ENCODE data around the gene PKD1L1.

Gene PKD1L1

DNA sequence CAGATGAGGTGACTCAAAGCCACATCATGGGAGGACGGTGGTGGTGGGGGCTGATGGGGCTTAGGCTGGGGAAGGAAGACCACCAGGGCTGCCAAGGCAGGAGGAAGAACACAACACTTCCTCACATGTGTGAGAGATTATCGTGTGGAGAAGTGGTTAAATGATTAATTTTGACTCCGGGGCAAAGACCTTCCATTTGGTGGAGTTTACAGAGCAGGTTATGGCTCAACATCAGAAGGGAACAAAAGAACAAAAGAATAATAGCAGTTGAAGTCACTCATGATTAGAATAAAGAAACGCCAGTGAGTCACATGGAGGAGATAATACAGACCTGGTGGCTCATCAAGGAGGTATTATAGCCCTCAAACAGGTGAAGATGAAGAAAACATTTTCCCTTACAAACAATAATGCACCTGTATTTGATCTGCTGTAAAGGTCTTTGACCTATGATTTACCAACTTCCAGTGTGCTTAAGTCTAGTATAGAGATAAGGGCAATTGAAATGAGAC lies 170.1 kb downstream of the PKD1L1 start:
- no peak overlapping the region for H3K4me3 ChIP-seq (ENCODE audit: low read length)

DNA sequence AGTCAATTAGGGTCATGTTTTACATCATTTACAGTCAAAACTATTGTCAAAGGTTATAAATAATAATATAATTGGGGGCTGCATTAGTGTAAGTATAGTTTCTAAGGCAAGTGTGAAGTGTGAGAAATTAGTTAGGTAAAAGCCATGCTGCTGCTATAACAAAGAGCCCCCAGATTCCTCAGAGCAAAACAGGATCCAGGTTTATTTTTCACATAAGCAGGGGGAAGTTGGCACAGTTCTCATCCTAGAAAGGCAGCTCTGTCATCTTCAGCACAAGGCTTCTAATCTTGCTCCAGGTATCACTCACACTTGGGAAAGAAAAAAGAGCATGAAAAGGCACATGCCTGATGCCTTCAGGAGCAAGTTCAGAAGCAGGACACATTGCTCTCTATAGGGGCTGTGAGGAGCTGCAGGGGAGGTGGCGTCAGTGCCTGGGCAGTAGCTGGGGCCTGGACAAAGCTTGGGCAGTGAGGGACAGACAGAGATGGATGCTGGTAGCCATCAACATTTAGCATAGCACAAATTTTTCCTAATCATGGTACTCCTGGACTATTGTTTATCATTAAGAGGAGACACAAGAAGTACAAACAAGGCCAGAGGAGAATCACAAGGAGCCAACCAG lies 170.6 kb downstream of the PKD1L1 start:
- H3K36me3 ChIP-seq (ENCODE audit: insufficient read depth, low read depth, low read length), result no peaks in the 10 kb centered on the region
- no peak overlapping the region for H3K4me3 ChIP-seq (ENCODE audit: low read length)
- H3K27me3 ChIP-seq (ENCODE audit: insufficient read depth, low read length), result no peaks in the 10 kb centered on the region
- no peak overlapping the region for H3K9ac ChIP-seq (ENCODE audit: low read depth, low read length)
- H3K4me1 ChIP-seq (ENCODE audit: insufficient read depth, low read length), result no peaks in the 10 kb centered on the region
- H3K9me3 ChIP-seq (ENCODE audit: insufficient read depth, low read depth, low read length), result no peaks in the 10 kb centered on the region; the same call in 1 of the 2 replicates
- H3K27ac ChIP-seq (ENCODE audit: low read length), result no peak overlapping the region

More for the DNA sequence above, 170.1 kb downstream of the PKD1L1 start:
- H3K9ac ChIP-seq (ENCODE audit: low read depth, low read length), result no peak overlapping the region
- H3K27me3 ChIP-seq (ENCODE audit: insufficient read depth, low read length), result no peaks in the 10 kb centered on the region
- H3K36me3 ChIP-seq (ENCODE audit: insufficient read depth, low read depth, low read length), result no peaks in the 10 kb centered on the region
- H3K27ac ChIP-seq (ENCODE audit: low read length), result no peak overlapping the region
- no peaks in the 10 kb centered on the region; the same call in 1 of the 2 replicates for H3K9me3 ChIP-seq (ENCODE audit: insufficient read depth, low read depth, low read length)
- no peaks in the 10 kb centered on the region for H3K4me1 ChIP-seq (ENCODE audit: insufficient read depth, low read length)

DNA sequence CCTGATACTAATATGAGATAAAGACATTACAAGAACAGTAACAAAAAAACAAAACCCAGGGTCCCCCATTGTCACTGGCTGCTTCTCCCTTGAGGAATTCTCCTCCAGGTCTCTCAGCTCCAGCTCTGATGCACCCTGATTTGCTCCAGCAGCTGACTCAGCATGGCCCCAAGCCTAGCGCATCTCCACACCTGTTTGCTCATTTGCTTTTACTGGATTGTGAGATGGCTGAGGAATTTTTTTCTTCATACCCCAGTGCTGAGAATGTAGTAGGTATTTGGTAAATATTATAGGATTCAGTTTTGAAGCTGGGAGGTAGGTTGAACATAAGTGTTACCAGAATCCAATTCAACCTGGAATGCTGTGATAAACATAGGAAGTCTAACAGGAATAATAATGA lies 171.9 kb downstream of the PKD1L1 start:
- Histone ChIP-seq H3K9ac (ENCODE audit: low read depth, low read length) (no peak overlapping the region), H3K27me3 (ENCODE audit: insufficient read depth, low read length) (no peaks in the 10 kb centered on the region), H3K4me1 (ENCODE audit: insufficient read depth, low read length) (no peaks in the 10 kb centered on the region), H3K36me3 (ENCODE audit: insufficient read depth, low read depth, low read length) (no peaks in the 10 kb centered on the region), H3K9me3 (ENCODE audit: insufficient read depth, low read depth, low read length) (no peaks in the 10 kb centered on the region; the same call in 1 of the 2 replicates), H3K27ac (ENCODE audit: low read length) (no peak overlapping the region), H3K4me3 (ENCODE audit: low read length) (no peak overlapping the region)

DNA sequence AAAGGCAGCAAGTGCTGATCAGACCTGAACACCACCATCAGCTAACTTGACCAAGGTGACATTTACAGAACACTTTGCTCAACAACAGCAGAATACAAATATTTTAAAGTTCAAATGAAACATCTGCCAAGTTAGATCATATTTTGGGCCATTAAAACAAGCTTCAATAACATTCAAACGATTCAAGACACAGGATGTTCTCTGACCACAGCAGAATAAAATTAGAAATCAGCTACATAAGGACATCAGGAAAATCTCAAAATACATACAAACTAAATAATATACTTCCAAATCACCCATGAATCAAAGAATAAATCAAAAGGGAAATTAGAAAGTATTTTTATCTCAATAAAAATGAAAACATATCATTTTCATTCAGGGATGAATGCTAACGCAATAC lies 173.0 kb downstream of the PKD1L1 start:
- Histone ChIP-seq H3K9me3 (ENCODE audit: insufficient read depth, low read depth, low read length) (no peaks in the 10 kb centered on the region; the same call in 1 of the 2 replicates), H3K27me3 (ENCODE audit: insufficient read depth, low read length) (no peaks in the 10 kb centered on the region), H3K4me3 (ENCODE audit: low read length) (no peak overlapping the region), H3K9ac (ENCODE audit: low read depth, low read length) (no peak overlapping the region), H3K27ac (ENCODE audit: low read length) (no peak overlapping the region), H3K4me1 (ENCODE audit: insufficient read depth, low read length) (no peaks in the 10 kb centered on the region), H3K36me3 (ENCODE audit: insufficient read depth, low read depth, low read length) (no peaks in the 10 kb centered on the region)

DNA sequence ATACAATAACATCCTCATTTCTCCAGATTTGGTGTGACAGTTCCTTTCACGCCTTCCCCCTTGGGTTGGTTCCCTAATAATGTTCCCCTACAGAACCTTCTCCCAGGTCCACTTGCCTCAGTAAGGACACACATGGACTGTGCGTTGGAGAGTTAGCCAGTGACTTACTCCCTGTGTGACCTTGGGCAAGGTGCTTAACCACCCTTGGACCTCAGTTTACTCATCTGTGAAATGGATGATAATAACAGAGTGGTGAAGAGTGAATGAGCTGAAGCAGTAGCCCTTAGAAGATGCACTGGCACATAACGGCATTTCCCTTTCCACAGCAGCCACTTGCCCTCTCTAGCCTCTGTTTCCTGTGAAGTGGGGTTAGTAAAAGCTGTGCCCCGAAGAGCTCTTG lies 175.8 kb downstream of the PKD1L1 start:
- Histone ChIP-seq H3K9me3 (ENCODE audit: insufficient read depth, low read depth, low read length) (no peaks in the 10 kb centered on the region; the same call in 1 of the 2 replicates), H3K27ac (ENCODE audit: low read length) (no peak overlapping the region), H3K4me3 (ENCODE audit: low read length) (no peak overlapping the region), H3K9ac (ENCODE audit: low read depth, low read length) (no peak overlapping the region), H3K4me1 (ENCODE audit: insufficient read depth, low read length) (no peaks in the 10 kb centered on the region), H3K27me3 (ENCODE audit: insufficient read depth, low read length) (no peaks in the 10 kb centered on the region), H3K36me3 (ENCODE audit: insufficient read depth, low read depth, low read length) (no peaks in the 10 kb centered on the region)

DNA sequence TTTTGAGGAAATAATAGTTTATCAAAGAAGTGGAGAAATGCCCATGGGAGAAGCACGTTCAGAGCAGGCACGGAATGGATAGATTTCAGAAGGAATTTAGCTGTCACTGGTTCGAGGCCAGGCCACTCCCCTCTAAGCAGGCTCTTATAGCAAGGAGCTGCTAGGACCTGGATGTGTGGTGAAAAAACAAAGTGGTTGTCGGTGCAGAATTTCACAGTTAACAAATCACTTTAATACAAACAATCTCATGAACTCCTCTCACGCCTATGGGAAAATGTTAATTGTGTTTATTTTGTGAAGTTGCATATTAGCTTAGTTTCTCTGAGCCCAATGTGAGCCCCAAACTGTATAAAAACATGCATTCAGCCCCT lies 176.3 kb downstream of the PKD1L1 start:
- Histone ChIP-seq H3K36me3 (ENCODE audit: insufficient read depth, low read depth, low read length) (no peaks in the 10 kb centered on the region), H3K9me3 (ENCODE audit: insufficient read depth, low read depth, low read length) (no peaks in the 10 kb centered on the region), H3K4me3 (ENCODE audit: low read length) (no peak overlapping the region), H3K4me1 (ENCODE audit: insufficient read depth, low read length) (no peaks in the 10 kb centered on the region), H3K9ac (ENCODE audit: low read depth, low read length) (no peak overlapping the region), H3K27ac (ENCODE audit: low read length) (no peak overlapping the region), H3K27me3 (ENCODE audit: insufficient read depth, low read length) (no peaks in the 10 kb centered on the region)

DNA sequence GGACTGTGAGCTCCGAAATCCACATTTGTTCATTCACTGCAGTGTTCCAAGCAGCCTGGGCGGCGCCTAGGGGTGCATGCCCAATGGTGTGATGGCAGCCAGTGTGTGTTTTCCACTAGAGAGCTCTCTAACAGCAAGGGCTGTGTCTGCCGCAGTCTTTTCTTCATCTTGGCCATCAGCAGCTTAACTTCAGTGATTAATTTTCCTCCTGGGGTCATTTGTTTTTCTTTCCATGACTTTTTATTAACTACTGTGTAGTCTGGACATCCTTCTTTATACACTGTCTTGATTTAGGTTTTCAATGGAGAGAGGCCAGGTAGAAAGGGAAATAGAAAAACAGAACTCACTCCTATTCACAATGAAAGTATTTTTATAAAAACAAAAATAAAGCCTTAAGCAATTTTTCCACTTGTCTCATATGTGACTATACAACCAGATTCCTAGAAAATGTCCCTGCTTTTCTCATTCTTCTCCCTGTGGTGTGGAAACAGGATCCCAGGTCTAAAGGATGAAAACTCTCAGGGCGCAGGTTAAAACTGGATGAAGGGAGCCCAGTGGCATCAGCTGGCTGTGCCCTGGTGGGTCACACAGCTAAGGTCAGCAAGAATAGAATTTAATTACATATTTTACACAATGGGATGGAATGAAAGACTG lies 176.8 kb downstream of the PKD1L1 start:
- H3K4me3 ChIP-seq (ENCODE audit: low read length), result no peak overlapping the region

DNA sequence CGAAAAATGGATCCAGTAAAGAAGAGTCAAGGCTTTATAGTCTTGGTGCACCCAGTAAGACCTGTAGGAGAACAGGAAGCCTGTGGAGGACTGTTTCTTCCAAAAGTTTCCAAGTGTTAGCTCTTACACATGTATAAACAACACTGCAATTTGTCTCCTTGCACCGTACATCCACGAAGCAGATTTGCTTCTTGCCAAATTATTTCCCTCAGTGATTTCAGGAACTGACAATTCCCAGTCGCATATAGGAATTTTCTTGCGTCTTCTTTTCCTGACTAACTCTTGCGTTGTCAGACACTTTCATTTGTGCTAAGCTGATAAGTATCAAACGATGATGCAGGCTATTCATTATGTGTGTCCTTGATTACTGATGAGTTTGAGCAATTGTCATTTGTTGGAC lies 182.1 kb downstream of the PKD1L1 start:
- H3K36me3 ChIP-seq (ENCODE audit: insufficient read depth, low read depth, low read length), result no peaks in the 10 kb centered on the region
- H3K4me3 ChIP-seq (ENCODE audit: low read length), result no peak overlapping the region
- no peak overlapping the region for H3K9ac ChIP-seq (ENCODE audit: low read depth, low read length)
- no peaks in the 10 kb centered on the region for H3K9me3 ChIP-seq (ENCODE audit: insufficient read depth, low read depth, low read length)
- H3K27ac ChIP-seq (ENCODE audit: low read length), result no peak overlapping the region
- no peaks in the 10 kb centered on the region for H3K27me3 ChIP-seq (ENCODE audit: insufficient read depth, low read length)
- H3K4me1 ChIP-seq (ENCODE audit: insufficient read depth, low read length), result no peaks in the 10 kb centered on the region; the same call in 1 of the 2 replicates

More for the DNA sequence above, 176.8 kb downstream of the PKD1L1 start:
- Histone ChIP-seq H3K9ac (ENCODE audit: low read depth, low read length) (no peak overlapping the region), H3K27me3 (ENCODE audit: insufficient read depth, low read length) (no peaks in the 10 kb centered on the region), H3K27ac (ENCODE audit: low read length) (no peak overlapping the region), H3K4me1 (ENCODE audit: insufficient read depth, low read length) (no peaks in the 10 kb centered on the region), H3K36me3 (ENCODE audit: insufficient read depth, low read depth, low read length) (no peaks in the 10 kb centered on the region), H3K9me3 (ENCODE audit: insufficient read depth, low read depth, low read length) (no peaks in the 10 kb centered on the region)

DNA sequence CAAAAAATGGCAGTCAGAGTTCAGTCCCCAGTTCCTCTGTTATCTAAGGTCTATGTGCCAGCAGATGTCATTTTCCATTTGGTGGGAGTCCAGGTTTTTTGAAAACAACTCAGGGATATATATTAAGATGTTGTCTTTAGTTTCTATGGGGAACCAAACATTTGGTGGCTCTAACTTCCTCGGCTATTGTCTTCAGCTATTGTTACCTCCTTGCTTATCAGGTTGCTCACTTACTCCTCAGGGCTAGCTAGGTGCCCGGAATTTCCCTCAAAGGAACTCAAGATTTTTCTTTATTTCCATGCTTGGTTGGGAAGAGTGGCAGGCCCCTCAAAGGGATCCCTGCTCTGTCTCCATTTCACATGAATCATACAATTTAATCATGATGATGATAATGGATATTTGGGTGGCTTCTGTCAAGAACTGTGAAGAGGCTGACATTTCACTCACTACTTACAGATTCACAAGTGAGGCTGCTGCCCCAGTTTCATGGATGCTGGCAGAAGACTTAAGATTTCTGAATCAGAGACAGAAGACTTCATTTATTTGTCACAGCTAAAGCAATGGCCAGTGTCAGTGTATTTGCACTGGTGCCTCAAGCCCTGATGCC lies 182.8 kb downstream of the PKD1L1 start:
- Histone ChIP-seq H3K4me1 (ENCODE audit: insufficient read depth, low read length) (no peaks in the 10 kb centered on the region; the same call in 1 of the 2 replicates), H3K9me3 (ENCODE audit: insufficient read depth, low read depth, low read length) (no peaks in the 10 kb centered on the region), H3K27ac (ENCODE audit: low read length) (no peak overlapping the region), H3K4me3 (ENCODE audit: low read length) (no peak overlapping the region), H3K36me3 (ENCODE audit: insufficient read depth, low read depth, low read length) (no peaks in the 10 kb centered on the region), H3K27me3 (ENCODE audit: insufficient read depth, low read length) (no peaks in the 10 kb centered on the region), H3K9ac (ENCODE audit: low read depth, low read length) (no peak overlapping the region)

DNA sequence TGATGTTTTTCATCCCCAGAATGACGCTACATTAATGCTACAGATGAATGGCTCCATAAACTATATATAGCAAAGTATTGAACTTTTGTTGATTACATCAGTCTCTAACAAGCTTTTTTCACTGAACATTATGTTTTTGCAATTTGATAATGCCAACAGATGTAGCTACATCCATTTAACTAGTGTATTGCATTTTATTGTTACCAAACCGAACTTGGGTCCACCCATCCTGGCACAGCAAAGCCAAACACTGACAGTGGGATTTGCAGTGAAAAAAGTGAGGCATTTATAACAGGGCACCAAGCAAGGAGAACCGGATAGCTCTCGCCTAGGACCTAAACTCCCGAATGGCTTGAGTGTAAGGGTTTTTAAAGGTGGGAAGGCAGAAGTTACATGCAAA lies 183.5 kb downstream of the PKD1L1 start:
- H3K27me3 ChIP-seq (ENCODE audit: insufficient read depth, low read length), result no peaks in the 10 kb centered on the region
- H3K9ac ChIP-seq (ENCODE audit: low read depth, low read length), result no peak overlapping the region
- no peak overlapping the region for H3K27ac ChIP-seq (ENCODE audit: low read length)
- no peaks in the 10 kb centered on the region; the same call in 1 of the 2 replicates for H3K4me1 ChIP-seq (ENCODE audit: insufficient read depth, low read length)
- H3K36me3 ChIP-seq (ENCODE audit: insufficient read depth, low read depth, low read length), result no peaks in the 10 kb centered on the region
- no peak overlapping the region for H3K4me3 ChIP-seq (ENCODE audit: low read length)
- no peaks in the 10 kb centered on the region for H3K9me3 ChIP-seq (ENCODE audit: insufficient read depth, low read depth, low read length)

DNA sequence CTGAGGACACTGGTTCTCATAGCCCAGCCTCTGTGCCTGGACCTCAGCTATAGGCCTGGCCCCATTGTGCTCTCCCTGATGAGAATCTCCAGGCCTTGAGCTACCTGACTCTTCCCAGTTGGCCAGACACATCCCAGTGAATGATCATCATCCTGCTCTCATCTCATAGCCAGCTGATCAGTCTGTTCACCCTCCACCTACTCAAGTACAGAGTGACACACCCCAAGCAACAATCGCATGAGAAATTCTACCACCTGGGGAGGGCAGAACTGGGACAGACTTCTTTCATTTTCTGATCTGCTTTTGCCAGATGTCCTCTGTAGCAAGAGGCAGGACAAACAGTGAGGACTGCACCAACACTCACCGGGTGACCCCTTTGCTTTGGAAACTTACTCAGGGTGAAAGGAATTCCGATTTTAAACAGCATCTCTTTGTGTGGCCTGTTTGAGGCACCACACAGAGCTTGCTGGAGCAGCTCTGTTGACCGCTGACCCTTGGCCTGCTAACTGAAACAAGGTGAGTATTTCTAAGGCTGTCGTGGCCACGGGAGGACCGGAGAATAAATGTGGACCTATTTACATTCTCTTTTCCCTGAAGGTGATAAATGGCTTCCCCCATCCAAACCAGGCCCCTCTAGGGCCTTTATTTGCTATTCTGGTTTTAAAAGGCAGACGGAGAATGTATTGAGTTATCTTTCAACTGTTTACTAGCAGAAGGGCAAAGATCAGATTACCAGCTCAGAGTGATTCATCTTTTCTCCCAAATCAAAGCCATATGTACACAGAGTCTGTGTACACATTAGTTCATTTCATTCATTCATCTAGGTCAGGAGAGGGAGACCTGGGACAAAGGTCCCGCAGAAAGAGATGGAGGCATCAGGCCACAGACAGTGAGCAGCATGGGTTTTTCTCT lies 184.9 kb downstream of the PKD1L1 start:
- Histone ChIP-seq H3K27ac (ENCODE audit: low read length) (no peak overlapping the region), H3K4me3 (ENCODE audit: low read length) (no peak overlapping the region), H3K9ac (ENCODE audit: low read depth, low read length) (no peak overlapping the region), H3K36me3 (ENCODE audit: insufficient read depth, low read depth, low read length) (no peaks in the 10 kb centered on the region), H3K9me3 (ENCODE audit: insufficient read depth, low read depth, low read length) (no peaks in the 10 kb centered on the region), H3K27me3 (ENCODE audit: insufficient read depth, low read length) (no peaks in the 10 kb centered on the region), H3K4me1 (ENCODE audit: insufficient read depth, low read length) (no peaks in the 10 kb centered on the region; the same call in 1 of the 2 replicates)

Measured in iPS-20b (cell line).